HEK293T (cell line): ENCODE data around the gene BPIFB6.

Source experiments
- BHLHE40 ChIP-seq: fragments of 450-650 bp; IDR thresholded peaks from 2 replicates; pipeline ENCODE4 v1.6.1; 2016; ENCODE audit warnings: mild to moderate bottlenecking, moderate library complexity, borderline replicate concordance
- FOXA1 ChIP-seq: fragments of 450-650 bp; IDR thresholded peaks from 2 replicates; pipeline ENCODE4 v1.6.1; 2016; ENCODE audit warnings: mild to moderate bottlenecking
- L3MBTL2 ChIP-seq: fragments of 450-650 bp; conservative IDR thresholded peaks from 2 replicates; pipeline ENCODE4 v1.6.1; 2016; ENCODE audit warnings: mild to moderate bottlenecking
- LEF1 ChIP-seq: fragments of 450-650 bp; IDR thresholded peaks from 2 replicates; pipeline ENCODE4 v1.6.1; 2017; ENCODE audit warnings: mild to moderate bottlenecking, borderline replicate concordance
- SP1 ChIP-seq: fragments of 450-650 bp; IDR thresholded peaks from 2 replicates; pipeline ENCODE4 v1.6.1; 2017

GRCh38 chr20:32986331-32986966 lies 45.0 kb upstream of the BPIFB6 start:
- no peak for TF ChIP-seq FOXA1
- no peak for TF ChIP-seq LEF1
- TF ChIP-seq BHLHE40, result no peak
- TF ChIP-seq SP1, result no peak
- no peak for TF ChIP-seq L3MBTL2
